ENCODE data around the gene NELL1. TPM values are rescaled to one million over a fixed set of nuclear protein-coding genes. Genes with fewer than 3 reads are reported as not detected.

Gene NELL1
- total and polyA plus RNA-seq, 2 experiments from 2014 or later, result 8.9 to 20.1 TPM

DNA sequence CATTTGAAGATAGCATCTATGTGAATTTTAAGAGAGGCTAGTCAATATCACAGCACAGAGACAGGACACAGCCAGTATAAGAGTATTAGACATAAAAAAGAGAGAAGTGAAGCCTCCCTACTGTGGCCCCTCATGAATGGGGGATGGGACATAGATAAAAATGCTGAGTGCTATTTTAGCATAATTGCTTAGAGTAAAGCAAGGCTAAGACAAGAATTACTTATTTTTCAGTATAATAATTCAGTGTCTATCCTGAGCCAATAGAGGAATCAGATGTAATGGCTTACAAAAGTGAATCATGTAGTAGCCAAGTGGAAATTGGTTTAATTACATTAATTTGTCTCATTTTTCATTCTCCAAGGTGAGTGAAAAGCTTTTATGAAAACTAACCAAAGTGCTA lies 419.5 kb downstream of the NELL1 start:
- no peak for DNase-seq (ENCODE audit: low spot score)
- no peaks in the 10 kb centered on the region for H3K36me3 ChIP-seq (replicated peaks; ENCODE audit: insufficient read depth, low read depth)
- H3K79me2 ChIP-seq, result no peaks in the 10 kb centered on the region
- no peak overlapping the region for H3K27ac ChIP-seq
- no peaks in the 10 kb centered on the region for H3K9me2 ChIP-seq (replicated peaks; ENCODE audit: insufficient read depth)
- no peak overlapping the region for H2AFZ ChIP-seq
- no peaks in the 10 kb centered on the region for H3K9me3 ChIP-seq (ENCODE audit: low read depth)
- H3K27me3 ChIP-seq, result no peaks in the 10 kb centered on the region
- H3K4me1 ChIP-seq (ENCODE audit: insufficient read depth), result no peaks in the 10 kb centered on the region
- H3K4me2 ChIP-seq, result no peak overlapping the region
- TF ChIP-seq, protein P1, sequence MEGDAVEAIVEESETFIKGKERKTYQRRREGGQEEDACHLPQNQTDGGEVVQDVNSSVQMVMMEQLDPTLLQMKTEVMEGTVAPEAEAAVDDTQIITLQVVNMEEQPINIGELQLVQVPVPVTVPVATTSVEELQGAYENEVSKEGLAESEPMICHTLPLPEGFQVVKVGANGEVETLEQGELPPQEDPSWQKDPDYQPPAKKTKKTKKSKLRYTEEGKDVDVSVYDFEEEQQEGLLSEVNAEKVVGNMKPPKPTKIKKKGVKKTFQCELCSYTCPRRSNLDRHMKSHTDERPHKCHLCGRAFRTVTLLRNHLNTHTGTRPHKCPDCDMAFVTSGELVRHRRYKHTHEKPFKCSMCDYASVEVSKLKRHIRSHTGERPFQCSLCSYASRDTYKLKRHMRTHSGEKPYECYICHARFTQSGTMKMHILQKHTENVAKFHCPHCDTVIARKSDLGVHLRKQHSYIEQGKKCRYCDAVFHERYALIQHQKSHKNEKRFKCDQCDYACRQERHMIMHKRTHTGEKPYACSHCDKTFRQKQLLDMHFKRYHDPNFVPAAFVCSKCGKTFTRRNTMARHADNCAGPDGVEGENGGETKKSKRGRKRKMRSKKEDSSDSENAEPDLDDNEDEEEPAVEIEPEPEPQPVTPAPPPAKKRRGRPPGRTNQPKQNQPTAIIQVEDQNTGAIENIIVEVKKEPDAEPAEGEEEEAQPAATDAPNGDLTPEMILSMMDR (IDR thresholded peaks at IDR 0.05; ENCODE audit: poor library complexity), result no peak
- TF ChIP-seq EZH2 (IDR thresholded peaks at IDR 0.05; ENCODE audit: borderline replicate concordance) (no peak), EZH2phosphoT487 (IDR thresholded peaks at IDR 0.05; ENCODE audit: low read depth, severe bottlenecking, unreplicated experiment) (no peak)
- H3K4me3 ChIP-seq, result no peak overlapping the region
- H4K20me1 ChIP-seq (ENCODE audit: insufficient read depth, poor library complexity, severe bottlenecking), result no peaks in the 10 kb centered on the region

DNA sequence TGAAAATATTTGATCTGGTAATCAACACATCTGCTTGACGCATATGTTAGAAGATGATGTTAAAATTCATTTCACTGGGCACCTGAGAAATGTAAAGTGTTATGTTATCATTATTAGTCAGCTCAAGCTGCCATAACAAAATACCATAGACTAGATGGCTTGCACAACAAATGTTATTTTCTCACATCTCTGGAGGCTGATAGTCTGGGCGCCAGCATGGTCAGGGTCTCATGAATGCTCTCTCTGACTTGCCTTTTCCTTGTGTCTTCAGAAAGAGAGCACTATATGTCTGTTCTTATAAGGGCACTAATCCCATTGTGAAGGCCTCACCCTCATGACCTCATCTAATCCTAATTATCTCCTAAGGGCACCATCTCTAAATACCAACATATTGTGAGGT lies 435.3 kb downstream of the NELL1 start:
- WGBS (ENCODE audit: low lambda C conversion rate, missing lambda C conversion rate), result 96% methylated on average over 2 of the region's 2 CpGs
- no peak overlapping the region for H3K27ac ChIP-seq

DNA sequence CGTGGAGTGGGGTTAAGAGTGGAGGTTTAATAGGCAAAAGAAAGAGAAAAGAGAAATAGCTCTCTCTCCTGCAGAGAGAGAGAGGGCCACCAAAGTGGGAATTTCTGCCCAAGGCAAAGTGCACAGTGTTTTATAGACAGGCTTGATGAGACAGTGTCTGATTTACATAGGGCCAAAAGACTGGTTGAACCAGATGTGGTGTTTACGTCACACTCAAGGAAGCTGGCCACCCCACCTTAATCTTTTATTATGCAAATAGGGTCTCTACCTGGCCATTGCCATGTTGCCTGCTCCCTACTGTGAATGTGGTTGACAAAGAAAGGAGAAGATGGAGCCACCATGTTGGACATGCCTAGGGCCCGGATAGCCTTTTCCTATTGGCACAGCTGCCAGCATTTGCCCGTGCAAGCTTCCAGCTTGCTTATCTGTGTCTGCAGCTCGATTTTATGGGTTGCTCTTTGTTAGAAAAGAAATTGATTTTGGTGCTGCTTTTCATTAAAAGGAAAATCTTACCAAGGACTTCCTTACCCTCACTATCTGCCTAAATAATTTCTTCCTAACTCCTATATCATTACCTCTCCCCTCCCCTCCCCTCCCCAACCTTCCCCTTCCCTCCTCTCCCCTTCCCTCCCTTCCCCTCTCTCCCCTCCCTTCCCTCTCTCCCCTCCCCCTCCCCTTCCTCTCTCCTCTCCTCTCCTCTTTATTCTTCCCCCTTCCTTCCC lies 436.0 kb downstream of the NELL1 start:
- TF ChIP-seq, protein P1 (IDR thresholded peaks at IDR 0.05; ENCODE audit: poor library complexity), result no peak
- TF ChIP-seq EZH2phosphoT487 (IDR thresholded peaks at IDR 0.05; ENCODE audit: low read depth, severe bottlenecking, unreplicated experiment) (no peak), EZH2 (IDR thresholded peaks at IDR 0.05; ENCODE audit: borderline replicate concordance) (no peak)
- H3K4me3 ChIP-seq, result no peak overlapping the region
- no peak overlapping the region for H3K27ac ChIP-seq
- no peaks in the 10 kb centered on the region for H3K4me1 ChIP-seq (ENCODE audit: insufficient read depth)
- DNase-seq (ENCODE audit: low spot score), result no peak
- no peaks in the 10 kb centered on the region for H3K36me3 ChIP-seq (replicated peaks; ENCODE audit: insufficient read depth, low read depth)
- H3K79me2 ChIP-seq, result no peaks in the 10 kb centered on the region
- WGBS (ENCODE audit: low lambda C conversion rate, missing lambda C conversion rate), result 74% methylated on average over 5 of the region's 5 CpGs
- no peaks in the 10 kb centered on the region for H4K20me1 ChIP-seq (ENCODE audit: insufficient read depth, poor library complexity, severe bottlenecking)
- H2AFZ ChIP-seq, result no peak overlapping the region
- H3K27me3 ChIP-seq, result no peaks in the 10 kb centered on the region
- H3K4me2 ChIP-seq, result no peak overlapping the region
- no peaks in the 10 kb centered on the region for H3K9me2 ChIP-seq (replicated peaks; ENCODE audit: insufficient read depth)
- no peaks in the 10 kb centered on the region for H3K9me3 ChIP-seq (ENCODE audit: low read depth)

More for the DNA sequence above, 435.3 kb downstream of the NELL1 start:
- Histone ChIP-seq H3K9me3 (ENCODE audit: low read depth) (no peaks in the 10 kb centered on the region), H3K36me3 (replicated peaks; ENCODE audit: insufficient read depth, low read depth) (no peaks in the 10 kb centered on the region), H3K79me2 (no peaks in the 10 kb centered on the region), H3K27me3 (no peaks in the 10 kb centered on the region), H3K4me1 (ENCODE audit: insufficient read depth) (no peaks in the 10 kb centered on the region), H4K20me1 (ENCODE audit: insufficient read depth, poor library complexity, severe bottlenecking) (no peaks in the 10 kb centered on the region), H3K4me2 (no peak overlapping the region), H3K9me2 (replicated peaks; ENCODE audit: insufficient read depth) (no peaks in the 10 kb centered on the region), H2AFZ (no peak overlapping the region), H3K4me3 (no peak overlapping the region)
- DNase-seq (ENCODE audit: low spot score), result no peak
- no peak for TF ChIP-seq EZH2phosphoT487 (IDR thresholded peaks at IDR 0.05; ENCODE audit: low read depth, severe bottlenecking, unreplicated experiment)

DNA sequence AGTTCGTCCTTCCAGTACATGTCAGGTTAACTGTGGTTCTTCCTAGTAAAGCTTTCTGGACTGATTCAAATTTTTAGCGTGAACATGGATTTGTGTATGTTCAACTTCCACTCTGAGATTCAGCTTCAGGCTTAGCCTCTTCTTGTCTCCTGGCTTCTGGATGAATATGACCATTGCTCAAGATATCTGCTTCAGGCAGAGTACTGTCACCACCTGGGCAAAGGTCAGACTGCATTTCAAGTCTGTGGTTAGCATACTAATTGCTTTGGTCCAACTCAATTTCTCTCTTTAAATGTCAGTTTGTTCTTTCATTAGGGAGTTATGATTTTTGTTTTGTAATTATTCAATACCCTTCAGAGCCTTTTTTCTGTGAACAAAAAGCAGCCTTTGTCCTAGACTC lies 440.0 kb downstream of the NELL1 start:
- H2AFZ ChIP-seq, result no peak overlapping the region
- no peaks in the 10 kb centered on the region for H3K79me2 ChIP-seq
- TF ChIP-seq EZH2 (IDR thresholded peaks at IDR 0.05; ENCODE audit: borderline replicate concordance) (no peak), EZH2phosphoT487 (IDR thresholded peaks at IDR 0.05; ENCODE audit: low read depth, severe bottlenecking, unreplicated experiment) (no peak)
- TF ChIP-seq, protein P1 (IDR thresholded peaks at IDR 0.05; ENCODE audit: poor library complexity), result no peak
- H3K36me3 ChIP-seq (replicated peaks; ENCODE audit: insufficient read depth, low read depth), result no peaks in the 10 kb centered on the region
- no peak for DNase-seq (ENCODE audit: low spot score)
- H3K4me2 ChIP-seq, result no peak overlapping the region
- WGBS (ENCODE audit: low lambda C conversion rate, missing lambda C conversion rate), result 87% methylated on average over 2 of the region's 2 CpGs
- no peaks in the 10 kb centered on the region for H3K9me2 ChIP-seq (replicated peaks; ENCODE audit: insufficient read depth)
- no peaks in the 10 kb centered on the region for H4K20me1 ChIP-seq (ENCODE audit: insufficient read depth, poor library complexity, severe bottlenecking)
- H3K27me3 ChIP-seq, result no peaks in the 10 kb centered on the region
- no peak overlapping the region for H3K4me3 ChIP-seq
- no peaks in the 10 kb centered on the region for H3K9me3 ChIP-seq (ENCODE audit: low read depth)
- H3K4me1 ChIP-seq (ENCODE audit: insufficient read depth), result no peaks in the 10 kb centered on the region
- H3K27ac ChIP-seq, result no peak overlapping the region

Data from hepatocyte (in vitro differentiated cells).